GM21423 (cell line): Measurements from ENCODE around the gene SWAP70.
"Not testable (repeated sequence)": the region's sequence is repeated elsewhere in the genome, so short reads cannot be mapped to it uniquely, and the experiment has no call there.

Experiments used
- ATAC-seq: cut with Tn5 transposase; IDR thresholded peaks from one replicate; pipeline ENCODE4 v1.9.1; 2021; ENCODE audit warnings: mild to moderate bottlenecking, moderate library complexity; ENCODE audit not compliant: unreplicated experiment

The SWAP70 gene

DNA sequence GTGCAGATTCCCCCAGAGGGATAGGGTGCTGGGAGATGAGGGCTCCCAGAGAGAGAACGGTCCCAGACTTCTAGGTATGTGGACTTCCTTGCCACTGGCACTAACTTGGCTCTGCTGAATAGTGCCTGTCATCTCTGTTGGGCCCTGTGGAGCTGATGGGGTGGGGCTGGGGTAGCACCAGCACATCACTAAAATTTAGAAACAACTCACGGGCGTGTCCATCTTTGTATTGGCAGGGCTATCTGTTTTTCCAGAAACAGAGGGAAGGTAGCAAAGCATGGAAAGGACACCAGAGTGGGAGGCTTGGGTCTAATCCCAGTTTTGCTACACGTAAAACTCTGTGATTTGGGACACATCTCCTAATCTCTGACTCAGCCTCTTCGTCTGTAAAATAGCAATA, 25.8 kb downstream of the SWAP70 start:
- peak; percentile 20 for ATAC-seq

DNA sequence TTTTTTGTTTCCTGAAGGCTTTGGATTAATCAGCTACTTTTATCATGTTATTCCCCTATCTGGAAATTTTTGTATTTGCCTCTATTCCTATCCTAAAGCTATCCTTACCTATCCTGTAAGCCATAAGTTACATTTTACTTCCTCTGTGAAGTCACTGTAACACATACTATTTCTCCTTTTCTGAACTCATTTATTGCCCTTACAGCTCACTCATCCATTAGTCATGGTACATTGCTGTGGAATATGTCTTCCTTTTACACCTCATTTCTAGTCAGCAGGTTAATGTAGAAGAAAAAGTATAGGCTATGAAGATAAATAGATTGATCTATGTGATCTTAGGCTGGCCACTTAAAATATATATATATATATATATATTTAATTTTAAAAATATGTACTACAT, 28.0 kb downstream of the SWAP70 start:
- ATAC-seq, result no peak

DNA sequence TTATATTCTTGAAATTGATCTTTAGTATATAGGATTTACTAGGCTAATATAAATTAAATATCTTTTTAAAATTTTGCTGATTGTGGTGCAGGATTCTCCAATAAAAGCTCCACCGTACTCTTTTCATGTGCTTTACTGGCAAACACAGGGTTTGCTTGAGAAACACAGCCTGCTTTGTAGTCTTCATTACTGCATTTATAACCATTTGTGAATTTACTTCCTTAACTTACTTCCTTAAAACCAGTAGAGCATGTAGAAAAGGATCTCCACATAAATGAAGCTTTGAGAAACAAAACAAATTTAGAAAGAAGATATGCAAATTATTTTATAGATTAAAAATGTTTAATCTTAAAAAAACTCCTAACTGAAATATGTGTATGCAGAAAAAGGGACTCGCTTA, 28.8 kb downstream of the SWAP70 start:
- ATAC-seq, result no peak

DNA sequence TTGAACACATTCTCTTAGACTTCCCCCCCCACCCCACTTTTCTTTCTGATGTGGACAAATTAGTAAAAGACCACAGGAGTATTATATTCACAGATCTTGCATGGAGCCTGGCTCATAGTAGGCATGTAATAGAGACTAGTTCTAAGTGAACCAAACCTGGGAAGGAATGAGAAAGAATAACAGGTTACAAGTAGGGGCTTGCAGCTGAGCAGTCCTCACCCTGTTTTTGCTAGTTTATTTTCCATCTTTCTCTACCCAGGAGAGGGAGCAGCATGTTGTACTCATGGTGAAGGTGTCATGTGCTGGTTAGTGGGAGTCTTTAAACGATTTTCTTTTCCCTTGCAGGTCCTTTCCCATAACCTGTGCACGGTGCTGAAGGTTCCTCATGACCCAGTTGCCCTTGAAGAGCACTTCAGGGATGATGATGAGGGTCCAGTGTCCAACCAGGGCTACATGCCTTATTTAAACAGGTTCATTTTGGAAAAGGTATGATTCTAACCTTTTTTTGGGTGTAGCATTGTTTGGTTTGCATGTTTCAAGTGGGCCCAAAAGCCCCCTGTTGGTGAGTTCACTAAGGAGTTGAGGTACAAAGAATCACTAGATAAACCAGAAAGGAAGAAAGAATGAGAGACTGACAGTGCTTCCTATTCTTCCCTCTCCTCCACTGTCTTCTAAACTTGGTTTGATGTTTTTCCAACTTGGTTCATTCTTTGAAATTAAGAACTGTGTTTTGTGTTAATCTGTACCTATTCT, 30.1 kb downstream of the SWAP70 start:
- no peak for ATAC-seq

DNA sequence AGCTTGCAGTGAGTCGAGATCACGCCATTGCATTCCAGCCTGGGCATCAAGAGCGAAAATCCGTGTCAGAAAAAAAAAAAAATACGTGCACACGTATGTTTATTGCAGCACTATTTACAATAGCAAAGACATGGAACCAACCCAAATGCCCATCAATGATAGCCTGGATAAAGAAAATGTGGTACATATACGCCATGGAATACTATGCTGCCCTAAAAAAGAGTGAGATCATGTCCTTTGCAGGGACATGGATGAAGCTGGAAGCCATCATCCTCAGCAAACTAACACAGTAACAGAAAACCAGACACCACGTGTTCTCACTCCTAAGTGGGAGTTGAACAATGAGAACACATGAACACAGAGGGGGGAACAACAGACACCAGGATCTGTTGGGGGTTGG, 31.4 kb downstream of the SWAP70 start:
- not testable (repeated sequence) for ATAC-seq

DNA sequence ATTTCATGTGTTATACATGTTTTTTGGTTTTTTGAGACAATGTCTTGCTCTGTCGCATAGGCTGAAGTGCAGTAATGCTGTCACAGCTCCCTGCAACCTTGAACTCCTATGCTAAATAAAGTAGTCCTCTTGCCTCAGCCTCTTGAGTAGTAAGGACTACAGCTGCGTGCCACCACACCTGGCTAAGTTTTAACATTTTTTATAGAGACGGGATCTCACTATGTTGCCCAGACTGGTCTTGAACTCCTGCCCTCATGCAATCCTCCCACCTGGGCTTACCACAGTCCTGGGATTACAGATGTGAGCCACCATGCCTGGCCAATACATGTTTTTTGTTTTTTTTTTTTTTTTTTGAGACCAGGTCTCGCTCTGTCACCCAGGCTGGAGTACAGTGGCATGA, 33.9 kb downstream of the SWAP70 start:
- no peak for ATAC-seq

DNA sequence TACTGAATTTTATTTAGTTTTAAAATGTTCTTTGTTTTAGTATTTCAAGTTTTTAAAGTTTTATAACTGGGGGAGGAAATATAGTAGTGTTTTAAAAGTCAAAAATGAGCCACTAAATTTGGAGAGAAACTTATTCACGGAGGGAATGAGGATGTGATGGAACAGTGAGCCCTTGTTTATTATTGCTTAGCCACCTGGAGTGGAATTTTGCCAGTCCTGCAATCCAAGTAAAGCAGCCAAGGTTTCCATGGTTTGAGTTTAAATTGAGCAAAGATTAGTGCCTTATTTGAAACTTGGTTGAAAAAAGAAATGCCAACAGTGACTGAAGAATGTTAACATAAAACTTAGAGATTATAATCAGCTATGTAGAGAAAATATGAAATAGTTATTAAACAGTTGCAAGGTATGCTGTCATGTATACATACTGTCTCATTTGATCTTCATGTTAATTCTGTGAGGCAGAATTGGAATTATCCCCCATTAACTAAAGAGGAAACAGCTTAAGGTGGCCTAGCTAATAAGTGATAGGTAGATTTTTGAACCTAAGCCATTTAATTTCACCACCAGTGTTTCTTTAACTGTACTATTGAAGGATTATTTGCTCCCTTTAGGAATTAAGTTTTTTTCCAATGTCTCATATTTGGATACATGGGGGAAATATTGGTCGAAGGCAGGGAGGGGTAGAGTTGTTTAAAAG, 36.4 kb downstream of the SWAP70 start:
- ATAC-seq, result no peak

DNA sequence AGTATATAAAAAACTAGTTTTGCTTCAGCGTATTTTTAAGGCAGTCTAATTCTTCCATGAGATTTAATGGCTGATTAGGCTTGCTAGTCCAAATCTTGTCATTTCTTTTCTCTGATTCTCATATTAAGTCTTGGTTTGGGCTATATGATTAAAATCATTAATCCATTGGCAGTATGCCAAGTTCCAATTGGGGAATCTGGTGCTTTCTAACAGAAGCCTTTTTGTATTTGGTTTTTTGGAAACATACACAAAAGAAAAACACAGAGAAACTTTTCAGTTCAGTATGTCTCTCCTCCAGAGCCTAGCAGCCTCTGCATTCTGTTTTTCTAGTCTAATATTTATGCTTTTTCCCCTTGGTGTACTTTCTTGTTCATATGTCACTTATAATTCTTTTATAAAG, 37.9 kb downstream of the SWAP70 start:
- no peak for ATAC-seq

DNA sequence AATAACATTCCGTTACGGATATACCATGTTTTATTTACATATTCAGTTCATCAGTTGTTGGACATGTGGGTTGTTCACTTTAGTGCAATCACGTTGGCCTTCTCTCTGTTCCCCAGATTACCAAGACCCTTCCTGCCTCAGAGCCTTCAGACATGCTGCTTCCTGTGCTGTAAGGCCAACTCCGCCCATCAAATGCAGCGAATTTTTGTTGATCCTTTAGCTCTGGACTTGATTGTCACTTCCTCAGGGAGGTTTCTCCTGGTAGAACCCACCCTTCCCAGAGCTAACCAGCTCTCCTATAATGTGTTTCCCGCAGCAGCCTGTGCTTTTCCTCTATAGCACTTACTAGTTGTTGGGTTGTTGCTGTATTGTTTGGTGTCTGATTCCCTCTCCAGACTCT, 39.4 kb downstream of the SWAP70 start:
- ATAC-seq, result no peak

DNA sequence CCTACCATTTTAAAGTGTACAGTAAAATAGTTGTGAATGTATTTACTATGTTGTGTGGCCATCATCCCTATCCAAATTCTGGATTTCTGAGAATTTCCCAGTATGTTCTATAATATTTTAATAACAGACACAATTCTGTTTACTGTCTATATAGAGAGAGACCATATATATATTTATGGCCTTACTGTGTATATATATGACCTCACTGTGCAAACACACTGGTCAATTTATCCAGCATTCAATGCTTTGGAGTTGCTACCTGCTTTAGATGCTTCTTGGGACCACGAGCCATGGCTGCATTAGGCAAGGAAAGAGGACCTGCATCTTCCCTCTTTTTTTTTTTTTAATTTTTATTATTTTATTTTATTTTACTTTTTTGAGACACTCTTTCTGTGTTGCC, 40.2 kb downstream of the SWAP70 start:
- no peak for ATAC-seq

DNA sequence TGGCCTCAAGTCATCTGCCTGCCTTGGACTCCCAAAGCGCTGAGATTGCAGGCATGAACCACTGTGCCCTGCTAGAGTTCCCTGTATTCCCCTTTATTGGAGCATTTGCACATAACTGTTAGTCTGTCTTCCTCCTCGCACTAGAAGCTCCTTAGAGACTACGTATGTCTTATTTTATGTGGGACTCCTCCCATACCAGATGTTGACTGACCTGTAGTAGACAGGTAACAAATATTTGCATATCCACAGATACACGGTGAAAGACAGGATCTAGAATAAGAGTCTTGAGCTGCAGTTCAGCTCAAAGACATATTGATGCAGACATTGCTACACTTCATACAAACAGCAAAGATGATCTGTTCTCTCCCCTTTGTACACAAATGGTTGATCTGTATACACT, 40.7 kb downstream of the SWAP70 start:
- ATAC-seq, result no peak

DNA sequence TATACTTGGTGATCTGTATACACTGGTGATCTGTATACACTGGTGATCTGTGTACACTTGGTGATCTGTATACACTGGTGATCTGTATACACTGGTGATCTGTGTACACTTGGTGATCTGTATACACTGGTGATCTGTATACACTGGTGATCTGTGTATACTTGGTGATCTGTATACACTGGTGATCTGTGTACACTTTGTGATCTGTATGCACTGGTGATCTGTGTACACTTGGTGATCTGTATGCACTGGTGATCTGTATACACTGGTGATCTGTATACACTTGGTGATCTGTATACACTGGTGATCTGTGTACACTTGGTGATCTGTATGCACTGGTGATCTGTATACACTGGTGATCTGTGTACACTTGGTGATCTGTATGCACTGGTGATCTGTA, 41.5 kb downstream of the SWAP70 start:
- ATAC-seq, result not testable (repeated sequence)

DNA sequence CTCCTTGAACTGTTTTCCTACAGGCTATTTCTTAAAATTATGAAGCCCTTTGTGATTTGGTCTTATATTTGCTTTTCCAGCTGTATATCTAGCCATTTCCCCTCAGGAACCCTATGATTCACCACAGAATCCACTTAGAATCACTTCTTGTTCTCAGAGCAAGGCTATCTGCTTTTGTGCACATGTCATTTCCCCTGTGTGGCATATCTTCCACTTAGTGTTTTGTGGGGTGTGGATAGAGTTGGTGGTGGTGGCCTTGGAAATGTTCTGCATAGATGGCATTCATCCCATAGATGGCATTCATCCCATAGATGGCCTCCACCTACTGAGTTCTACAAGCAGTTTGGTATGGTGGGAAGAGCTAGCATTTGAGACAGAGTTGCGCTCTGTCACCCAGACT, 44.7 kb downstream of the SWAP70 start:
- no peak for ATAC-seq

DNA sequence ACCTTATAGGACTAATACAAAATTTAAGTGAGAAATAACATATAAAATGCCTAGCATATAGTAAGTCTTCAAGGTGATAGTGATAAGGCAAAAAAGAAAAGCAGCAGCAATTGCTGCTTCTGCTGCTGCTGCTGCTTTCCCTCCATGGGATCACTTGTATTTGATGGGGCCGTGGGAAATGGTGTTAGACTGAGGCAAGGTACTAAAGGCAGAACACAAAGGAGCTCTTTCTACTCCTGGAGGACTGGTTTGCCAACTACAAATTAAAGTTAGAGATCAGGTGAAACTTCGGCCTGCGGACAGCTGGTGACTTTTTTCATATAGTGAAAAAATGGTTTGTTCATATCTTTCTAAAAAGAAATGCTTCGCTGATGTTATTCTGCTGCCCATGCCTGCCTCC, 46.3 kb downstream of the SWAP70 start:
- no peak for ATAC-seq

DNA sequence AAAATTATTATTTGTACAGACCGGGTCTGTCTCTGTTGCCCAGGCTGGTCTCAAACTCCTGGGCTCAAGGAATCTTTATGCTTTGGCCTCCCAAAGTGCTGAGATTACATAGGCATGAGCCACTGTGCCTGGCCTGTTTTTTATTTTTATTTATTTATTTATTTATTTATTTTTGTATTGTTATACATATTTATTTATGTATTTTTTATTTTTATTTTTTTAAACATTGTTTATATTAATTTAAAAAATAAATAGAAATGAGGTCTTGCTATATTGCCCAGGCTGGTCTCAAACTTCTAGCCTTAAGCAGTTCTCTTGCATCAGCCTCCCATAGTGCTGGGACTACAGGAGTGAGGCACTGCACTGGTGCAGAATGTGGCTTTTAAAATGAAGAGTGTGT, 47.0 kb downstream of the SWAP70 start:
- no peak for ATAC-seq

DNA sequence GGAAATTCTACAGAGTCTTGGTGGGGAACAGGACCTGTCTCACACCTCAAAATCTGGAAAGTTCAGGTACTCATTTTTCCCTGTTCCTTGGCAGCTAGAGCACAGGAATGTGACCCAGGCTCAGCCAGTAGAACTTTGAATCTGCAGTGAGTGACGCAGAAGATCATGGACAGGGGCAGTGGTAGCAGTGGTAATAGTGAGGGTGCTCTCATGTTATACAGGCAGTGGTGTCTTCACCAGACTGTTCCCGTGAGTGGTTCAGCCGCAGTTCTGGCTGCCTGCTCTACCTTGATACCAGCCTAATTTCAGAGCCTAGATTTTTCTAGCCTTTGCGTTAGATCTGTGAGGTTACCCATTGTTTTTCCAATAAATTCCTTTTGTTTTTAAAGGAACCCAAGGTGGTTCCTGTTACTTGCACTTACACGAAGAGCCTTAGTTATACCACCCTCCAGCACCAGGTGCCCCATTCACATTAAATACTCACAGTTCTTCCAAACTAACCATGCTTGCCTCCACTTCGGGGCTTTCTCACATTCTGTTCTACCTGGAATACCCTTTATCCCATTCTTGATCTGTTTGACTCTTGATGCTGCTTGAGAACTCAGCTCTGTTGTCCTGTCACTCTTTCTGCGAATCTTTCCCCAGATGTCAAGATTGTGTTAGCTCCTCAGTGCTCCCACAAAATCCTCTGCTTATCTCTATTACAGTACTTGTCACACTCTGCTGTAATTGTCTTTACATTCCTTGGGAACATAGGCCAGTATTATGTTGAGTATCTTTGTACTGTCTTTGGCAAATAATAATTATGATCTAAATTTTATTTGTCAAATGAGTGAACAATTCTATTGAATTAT, 47.8 kb downstream of the SWAP70 start:
- ATAC-seq, result no peak

DNA sequence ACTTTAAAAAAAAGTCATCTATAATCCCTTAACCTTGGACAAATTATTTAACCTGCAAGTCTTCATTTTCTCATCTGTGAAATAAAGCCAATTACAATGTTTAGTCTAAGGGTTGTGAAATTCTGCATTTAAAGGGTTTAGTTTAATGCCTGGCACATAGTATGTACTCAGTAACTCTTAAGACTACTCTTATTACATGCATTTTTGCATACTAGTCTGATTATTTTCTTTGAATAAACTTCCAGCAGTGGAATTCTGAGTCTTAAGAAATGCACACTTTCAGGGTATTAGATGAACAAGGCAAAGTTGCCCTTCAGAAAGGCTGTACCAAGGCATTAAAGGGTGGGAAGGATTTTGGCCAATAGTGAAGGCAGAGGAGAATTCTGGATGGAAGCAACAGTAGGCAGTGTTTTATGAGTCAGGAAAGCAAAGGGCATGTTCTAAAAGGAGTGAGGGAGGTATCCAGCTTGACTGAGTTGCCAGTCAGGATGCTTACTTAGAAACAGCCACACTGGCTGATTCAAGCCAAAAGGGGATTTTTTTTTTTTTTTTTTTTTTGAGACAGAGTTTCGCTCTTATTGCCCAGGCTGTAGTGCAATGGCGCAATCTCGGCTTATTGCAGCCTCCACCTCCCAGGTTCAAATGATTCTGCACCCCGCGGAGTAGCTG, 50.5 kb downstream of the SWAP70 start:
- ATAC-seq, result no peak

DNA sequence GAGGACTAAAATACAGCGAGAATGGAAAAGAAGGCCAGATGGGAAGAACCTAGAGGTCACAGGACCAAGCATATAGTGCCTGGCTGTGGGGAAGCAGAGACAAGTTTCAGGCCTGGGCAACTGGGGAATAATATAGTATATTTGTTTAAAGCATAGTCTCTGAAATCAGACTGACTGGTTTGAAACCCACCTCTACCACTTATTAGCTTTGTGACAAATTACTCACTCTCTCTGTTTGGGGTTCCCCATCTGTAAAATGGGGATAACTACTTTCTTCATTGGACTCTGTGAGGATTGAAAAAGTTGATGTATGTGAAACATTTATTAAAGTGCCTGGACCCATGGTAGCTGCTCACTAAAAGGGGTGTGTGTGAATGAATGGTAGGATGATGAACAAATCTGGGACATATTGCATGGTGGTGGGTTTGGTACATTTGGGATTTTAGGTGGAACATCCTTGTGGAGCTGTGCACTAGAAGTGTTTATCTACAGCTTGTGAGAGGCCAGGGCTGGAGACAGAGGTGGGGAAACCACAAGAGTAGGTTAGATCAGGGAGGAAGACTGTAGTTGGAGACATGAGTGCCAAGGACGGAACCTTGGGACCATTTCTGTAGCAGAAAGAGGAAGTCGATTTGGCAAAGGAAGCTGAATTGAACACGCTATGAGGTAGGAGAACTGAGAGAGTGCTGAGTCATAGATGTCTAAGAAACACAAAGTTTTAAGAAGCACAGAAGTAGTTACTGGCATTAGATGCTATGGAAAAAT, 52.6 kb downstream of the SWAP70 start:
- peak; percentile 79 for ATAC-seq

DNA sequence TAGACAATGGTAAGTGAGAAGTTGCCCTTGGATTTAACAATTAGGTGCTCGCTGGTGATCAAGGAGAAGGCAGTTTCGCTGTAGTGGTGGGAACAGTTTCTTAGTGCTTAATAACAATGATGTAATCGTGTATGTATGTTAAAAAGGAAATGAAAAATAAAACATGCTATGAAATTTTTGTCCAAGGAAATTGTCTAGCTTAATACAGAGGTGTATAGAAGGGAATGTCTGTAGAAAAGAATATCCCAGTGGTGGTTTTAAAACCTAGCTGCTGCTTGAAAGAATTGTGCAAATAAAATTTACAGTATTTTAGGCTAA, 53.1 kb downstream of the SWAP70 start:
- ATAC-seq, result no peak

DNA sequence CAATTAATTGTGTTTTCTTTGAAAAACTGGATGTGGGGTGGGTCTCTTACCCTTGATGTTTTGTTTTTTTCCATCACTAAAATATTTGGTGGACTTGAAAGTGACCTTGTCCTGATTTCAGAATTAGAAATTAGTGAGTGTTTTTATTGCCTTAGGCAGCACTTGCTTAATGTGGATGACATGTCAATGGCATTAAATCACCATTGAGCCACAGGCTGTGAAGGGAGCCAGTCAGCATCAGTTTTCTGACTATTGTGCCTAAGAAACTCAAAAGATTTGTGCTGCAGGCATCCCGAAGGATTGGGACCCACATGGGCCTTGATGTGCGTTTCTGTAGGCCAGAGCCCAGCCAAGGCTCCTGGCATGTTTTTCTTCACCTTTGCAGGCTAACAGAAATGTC, 53.8 kb downstream of the SWAP70 start:
- ATAC-seq, result no peak

DNA sequence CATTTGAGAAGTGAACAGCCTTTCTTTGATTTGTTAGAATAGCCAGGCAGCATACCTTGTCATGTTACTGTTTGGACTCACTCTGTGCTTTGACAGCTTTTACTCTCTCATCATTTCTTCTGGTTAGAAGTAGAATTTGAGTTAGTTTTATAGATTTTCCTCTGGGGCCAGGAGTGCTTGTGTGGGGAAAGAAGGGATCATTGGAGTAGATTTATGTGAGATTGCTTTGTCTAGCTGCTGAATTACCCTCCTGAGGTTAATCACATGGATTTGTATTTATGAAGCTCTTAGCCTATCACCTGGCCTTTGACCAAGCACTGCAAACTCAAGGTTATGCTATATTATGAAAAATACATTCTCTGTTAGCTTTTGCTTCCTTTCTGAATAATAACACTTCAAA, 54.3 kb downstream of the SWAP70 start:
- no peak for ATAC-seq
